Cerebellar nuclear complex (tissue), 1 donor: ENCODE results near the gene WIPI1.

ENCODE experiments used
- DNase-seq, 2 experiments: peaks; one replicate each; lab custom pipeline; 2025; lab: John Stamatoyannopoulos, UW

The WIPI1 gene

GRCh38 chr17:68460715-68461114 lies 3.4 kb upstream of the WIPI1 start:
- DNase-seq = no peak

DNA sequence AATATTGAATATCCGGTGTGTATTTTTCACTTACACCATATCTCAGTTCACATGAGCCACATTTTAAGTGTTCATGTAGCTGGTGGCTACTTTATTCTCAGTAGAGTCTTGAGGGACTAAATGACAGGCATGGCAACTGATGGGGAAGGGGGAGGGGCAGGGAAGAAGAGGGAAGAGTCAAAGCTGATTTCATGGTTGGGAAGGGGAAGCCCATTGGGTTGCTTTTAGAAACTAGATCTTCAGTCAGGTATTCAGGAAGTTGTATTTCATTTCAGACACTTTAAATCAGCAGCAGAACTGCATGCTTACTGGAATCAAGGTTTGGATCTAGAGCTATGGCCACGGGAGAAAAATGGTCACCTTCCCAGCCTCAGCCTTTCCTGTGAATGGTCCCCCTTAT lies 2.9 kb upstream of the WIPI1 start:
- no peak for DNase-seq

- no peak for DNase-seq
Measured at GRCh38 chr17:68459037-68459639, 1.8 kb upstream of the WIPI1 start.

DNA sequence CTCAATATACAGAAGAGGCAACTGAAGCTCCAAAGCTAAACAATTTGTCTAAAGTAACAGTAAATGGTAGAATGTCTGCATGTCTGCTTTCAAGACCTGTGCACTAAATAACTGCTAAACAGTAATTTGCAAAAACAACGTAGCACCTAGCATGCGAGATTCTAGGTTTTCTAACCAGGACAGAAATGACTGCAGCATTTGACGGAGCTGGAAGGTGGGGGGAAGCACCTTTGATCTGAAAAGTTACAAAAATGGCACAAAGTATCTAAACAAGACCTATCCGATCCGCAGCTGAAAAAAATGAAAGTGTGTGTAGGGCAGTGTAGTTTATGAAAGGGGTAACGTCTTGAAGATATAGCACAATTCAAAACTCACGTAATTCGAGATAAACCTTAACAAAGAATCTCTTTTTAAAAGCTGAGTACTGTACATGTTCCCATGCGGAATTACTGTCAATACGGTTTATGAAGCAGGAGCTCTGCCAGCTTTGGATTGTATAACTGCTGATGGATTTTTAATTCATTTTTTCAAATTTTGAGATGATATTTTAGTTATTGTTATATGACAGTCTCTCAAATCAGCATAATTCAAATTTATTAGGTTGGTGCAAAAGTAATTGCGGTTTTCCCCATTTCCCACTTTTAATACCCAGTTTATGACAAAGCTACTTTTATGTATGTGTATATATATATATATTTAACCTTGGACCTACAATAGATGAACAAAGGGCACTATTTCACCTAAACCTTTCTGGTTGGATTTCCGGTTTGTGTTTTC lies 1.2 kb upstream of the WIPI1 start:
- no peak for DNase-seq

DNA sequence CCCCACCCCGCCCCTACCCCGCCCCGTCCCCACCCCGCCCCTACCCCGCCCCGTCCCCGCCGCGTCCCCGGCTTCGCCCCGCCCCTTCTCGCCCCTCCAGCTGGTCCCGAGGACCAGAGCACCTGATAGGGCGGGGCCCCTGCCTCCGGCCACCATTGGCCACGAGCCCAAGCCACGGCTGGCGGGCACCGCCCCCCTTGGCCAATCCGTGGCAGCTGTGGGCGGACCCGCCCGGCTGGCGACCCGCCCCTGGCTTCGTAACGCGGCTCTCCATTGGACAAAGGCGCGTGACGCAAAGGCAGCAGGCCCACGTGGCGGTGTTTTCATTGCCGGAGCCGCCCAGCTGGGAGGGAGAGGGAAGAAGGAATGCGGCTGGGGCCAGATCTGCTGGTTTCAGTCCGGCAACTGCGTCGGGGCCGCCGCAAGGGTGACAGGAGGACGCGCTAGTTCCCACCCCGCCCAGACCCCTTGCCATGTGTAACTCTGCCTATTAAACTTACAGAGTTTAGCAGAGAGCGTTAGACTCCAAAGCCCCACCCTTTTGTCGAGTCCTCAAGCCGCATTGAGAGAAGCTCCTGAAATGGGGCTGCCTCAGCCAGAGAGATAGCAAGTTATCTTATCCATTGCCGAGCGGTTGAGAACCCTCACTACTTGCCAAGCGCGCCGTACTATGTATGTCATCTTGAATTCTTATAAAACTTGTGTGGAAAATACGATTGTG lies 403 bp upstream of the WIPI1 start:
- DNase-seq = peak; percentile 95 to 99

DNA sequence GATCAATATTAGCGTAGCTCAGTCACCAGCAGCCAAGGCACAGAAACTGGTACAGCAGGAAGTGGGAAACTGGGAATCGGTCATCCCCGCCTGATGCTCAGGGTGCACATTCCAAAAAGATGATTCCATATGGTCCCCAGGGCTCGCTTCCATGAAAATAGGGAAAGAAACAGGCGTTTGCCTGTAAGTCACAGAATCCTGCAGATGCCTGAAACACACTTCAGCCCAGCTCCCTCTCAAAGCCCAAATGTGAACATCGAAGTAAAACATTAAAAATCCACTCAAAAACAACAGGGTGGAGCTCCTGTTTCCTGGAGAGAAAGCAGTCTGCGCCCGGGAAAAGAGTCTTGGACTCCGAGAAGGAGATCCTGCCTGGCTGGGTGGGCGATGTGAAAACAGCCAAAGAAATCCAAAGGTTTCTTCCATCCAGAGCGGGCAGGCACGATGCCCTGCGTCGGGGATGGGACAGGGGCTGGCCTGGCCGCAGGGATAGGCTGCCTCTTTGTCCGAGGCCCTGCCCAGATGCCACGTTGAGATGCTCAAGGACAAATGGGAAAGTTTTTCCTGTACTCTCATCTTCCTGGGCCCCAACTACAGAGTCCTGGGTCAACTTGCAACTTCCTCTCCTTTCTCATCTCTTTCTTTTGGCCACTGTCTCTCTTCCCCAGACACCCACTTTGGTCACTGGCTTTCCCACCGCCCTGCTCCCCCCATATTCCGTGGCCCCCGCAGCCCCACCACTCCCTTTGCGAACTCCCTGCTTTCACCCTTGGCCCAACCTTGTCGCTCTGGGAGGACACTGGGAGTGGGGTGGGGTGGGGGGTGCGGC lies 743 bp downstream of the WIPI1 start:
- DNase-seq = peak in 1 of 2 experiments; percentile 65

DNA sequence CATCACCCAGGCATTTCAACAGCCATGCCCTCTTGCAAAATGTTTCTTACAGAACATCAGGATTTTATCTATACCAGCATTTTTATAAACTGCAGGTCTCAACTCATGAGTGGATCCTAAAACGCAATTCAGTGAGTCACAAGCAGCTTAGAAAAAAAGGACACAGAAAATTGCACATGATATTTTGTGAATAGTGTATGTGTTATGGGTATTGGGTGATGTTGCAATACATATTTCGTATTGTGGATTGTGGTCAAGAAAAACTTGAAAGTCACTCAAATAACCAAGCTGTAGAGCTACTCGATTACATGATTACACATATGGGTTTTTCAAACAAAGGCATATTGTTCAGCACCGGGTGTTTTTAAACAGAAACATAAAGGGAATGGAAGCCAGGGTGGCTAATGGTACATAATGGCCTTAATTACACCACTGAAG lies 1.4 kb downstream of the WIPI1 start:
- no peak for DNase-seq

- DNase-seq = no peak
Measured at GRCh38 chr17:68453991-68454665, 3.2 kb downstream of the WIPI1 start.

DNA sequence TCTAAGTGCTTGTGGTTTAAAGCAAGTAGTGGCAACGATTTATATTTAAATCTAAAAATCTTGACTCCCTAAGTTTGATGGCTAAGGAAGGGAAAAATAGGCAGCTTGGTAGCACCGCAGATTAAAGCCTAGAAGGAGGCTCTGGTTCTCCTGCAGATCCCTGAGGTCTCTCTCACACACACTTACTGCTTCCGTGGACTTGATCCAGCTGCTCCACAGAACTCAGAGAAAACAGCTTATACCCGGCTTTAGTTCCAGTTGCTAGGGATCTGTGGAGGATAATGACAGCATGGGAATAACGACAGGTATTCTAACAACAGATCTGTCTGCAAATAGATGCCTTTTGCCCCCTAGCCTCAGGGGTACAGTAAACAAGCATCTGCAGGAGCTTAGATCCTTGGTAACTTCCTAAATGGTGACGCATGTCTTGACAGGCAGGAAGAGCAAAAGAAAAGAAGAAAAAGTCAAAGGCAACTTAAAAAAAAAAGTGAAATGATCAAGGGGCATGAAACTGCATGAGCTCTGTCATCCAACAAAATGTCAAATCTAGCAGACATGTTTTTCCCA lies 4.5 kb downstream of the WIPI1 start:
- DNase-seq = no peak

DNA sequence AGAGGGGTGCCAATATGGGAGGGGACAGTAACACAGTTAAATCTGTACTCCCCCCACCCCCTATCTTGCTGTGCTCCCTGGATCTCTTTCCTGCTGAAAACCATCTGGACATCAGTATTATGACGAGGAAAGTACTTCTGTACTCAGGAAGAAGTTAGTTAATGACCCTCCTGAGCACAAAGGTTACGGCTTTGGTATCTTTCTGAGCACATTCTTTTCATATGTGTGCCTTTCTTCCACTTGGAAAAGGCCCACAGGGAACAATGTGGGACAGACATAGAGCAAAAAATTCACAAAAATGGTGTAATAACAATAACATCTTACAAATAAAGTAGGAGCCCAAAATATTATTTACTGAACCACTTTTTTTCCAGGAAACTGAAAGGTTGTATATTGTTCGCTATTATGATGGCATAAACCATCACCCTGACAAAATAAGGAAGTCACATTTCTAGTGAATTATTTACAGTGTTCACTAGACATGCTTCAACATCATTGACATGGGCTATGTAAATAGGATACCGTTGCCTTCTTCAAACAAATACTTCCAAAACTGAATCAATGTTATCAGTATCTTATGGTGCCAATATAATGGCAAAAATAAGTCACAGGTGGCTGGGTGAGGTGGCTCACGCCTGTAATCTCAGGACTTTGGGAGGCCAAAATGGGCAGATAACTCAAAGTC lies 5.5 kb downstream of the WIPI1 start:
- no peak for DNase-seq

- DNase-seq = no peak
Measured at GRCh38 chr17:68450801-68451200, 6.5 kb downstream of the WIPI1 start.

DNA sequence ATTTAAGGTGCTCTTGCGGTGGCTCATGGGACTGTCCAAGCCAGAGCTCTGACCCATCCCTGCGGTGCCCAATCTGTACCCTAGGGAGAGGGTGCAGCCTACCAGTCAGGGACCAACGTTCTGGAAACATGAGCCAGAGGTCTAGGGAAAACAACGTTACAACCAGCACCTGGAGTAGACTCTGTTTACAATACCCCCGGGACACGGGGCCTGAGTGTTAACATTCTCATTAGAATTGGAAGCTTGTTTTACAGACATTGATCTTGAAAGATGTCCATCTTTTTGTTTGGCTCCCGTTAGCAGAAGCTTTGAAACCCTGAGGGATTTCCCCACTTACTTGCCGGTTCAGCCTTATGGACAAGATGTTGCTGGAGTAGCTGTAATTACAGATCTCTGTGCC lies 6.9 kb downstream of the WIPI1 start:
- DNase-seq = no peak

- DNase-seq = no peak
Measured at GRCh38 chr17:68449021-68449739, 8.1 kb downstream of the WIPI1 start.

GRCh38 chr17:68446626-68447041 lies 10.7 kb downstream of the WIPI1 start:
- peak; percentile 38 to 69 for DNase-seq

- DNase-seq = no peak
Measured at GRCh38 chr17:68445671-68446070, 11.6 kb downstream of the WIPI1 start.

DNA sequence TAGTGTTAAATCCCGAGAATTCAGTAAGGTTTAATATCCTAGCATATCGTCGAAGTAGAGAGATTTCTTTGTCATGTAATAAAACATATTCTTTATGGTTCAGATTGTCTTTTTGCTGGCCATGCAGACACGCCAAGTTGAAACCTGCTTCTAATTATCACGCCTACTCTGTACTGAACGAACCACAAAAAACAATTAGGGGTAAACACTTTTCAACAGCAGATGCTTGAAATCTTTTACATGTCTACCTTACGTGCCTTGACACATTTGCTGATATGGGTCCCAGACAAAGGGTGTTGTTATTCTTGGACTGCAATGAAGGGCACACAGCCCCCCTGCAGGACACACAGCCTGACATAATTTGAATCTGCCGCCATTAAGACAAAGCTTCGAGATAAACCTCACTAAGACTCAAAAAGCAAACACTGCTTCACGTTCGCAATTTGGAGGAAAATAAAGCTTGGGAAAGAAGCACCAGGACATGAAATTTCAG lies 13.3 kb downstream of the WIPI1 start:
- no peak for DNase-seq

GRCh38 chr17:68441070-68441770 lies 16.1 kb downstream of the WIPI1 start:
- DNase-seq = no peak

DNA sequence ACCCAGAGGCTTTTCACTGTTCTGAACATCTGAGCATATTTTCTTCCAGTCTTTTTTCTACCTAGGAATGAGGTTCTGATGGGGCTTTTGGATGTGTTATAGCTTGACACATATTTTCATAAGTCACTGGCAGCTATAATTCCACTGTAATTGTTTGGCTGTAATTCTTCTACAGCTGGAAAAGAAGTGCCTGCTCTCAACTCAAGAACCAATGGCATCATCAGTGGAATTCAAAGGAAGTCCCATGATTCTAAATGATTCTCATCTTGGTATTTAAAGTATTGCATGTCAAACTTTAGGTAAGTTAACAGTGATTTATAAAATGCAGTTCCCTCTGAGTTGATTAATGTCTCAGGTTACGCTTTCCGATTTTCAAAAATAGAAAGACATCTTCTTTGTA lies 16.8 kb downstream of the WIPI1 start:
- DNase-seq = no peak

GRCh38 chr17:68439656-68440290 lies 17.5 kb downstream of the WIPI1 start:
- DNase-seq = no peak
